ENCODE results near the gene SLC16A3.

SLC16A3 gene

GRCh38 chr17:82287868-82288801 is 59.3 kb downstream of the SLC16A3 start:
- DNase-seq: no peak
